Measurements from ENCODE around the gene SLC25A11. TPM values are rescaled to one million over a fixed set of nuclear protein-coding genes. Genes with fewer than 3 reads are reported as not detected.

SLC25A11 gene
- total and polyA plus RNA-seq, 4 donors, result 28.5 to 54.1 (median 46.0) TPM

- no peaks in the 10 kb centered on the region for H3K9me3 ChIP-seq (ENCODE audit: control insufficient read depth in 4 of 4, low read length in 3 of 4)
- peak within 1 kb of the TSS; percentile 97 to 99 for H3K27ac ChIP-seq (ENCODE audit: low read depth in 1 of 2, low read length in 2 of 2)
- H3K27me3 ChIP-seq (ENCODE audit: control insufficient read depth in 4 of 4, insufficient read depth in 4 of 4, low read length in 3 of 4), result no peaks in the 10 kb centered on the region
- WGBS, result under 1% methylated on average over 66 of the region's 66 CpGs
- H3K36me3 ChIP-seq (ENCODE audit: control insufficient read depth in 4 of 4, insufficient read depth in 3 of 4, low read depth in 1 of 4, low read length in 3 of 4), result peaks cover 0 to 5% (median 3%) of the 10 kb centered on the region in 4 donors
- peak; percentile 97 for DNase-seq (ENCODE audit: low spot score)
- peak within 1 kb of the TSS; percentile 74 to 98 (median 97) for H3K4me3 ChIP-seq (ENCODE audit: low read depth in 1 of 3, low read length in 3 of 3)
- H3K4me1 ChIP-seq (ENCODE audit: control insufficient read depth in 4 of 4, insufficient read depth in 4 of 4, low read length in 3 of 4), result peaks cover 7 to 49% (median 31%) of the 10 kb centered on the region in 4 donors
- no peak for TF ChIP-seq CTCF (IDR thresholded peaks at IDR 0.05; ENCODE audit: low read depth, low read length, missing input control)
- TF ChIP-seq ZBTB33 (IDR thresholded peaks at IDR 0.05), result peak; percentile 10
- TF ChIP-seq JUND (IDR thresholded peaks at IDR 0.05), result peak; percentile 26 to 50
- TF ChIP-seq EGR1 (IDR thresholded peaks at IDR 0.05; ENCODE audit: low read depth in 2 of 2), result peak; percentile 95 to 97
- TF ChIP-seq FOXA2 (IDR thresholded peaks at IDR 0.05), result no peak
- peak; percentile 99 for TF ChIP-seq YY1 (IDR thresholded peaks at IDR 0.05)
- peak in 1 of 2 donors; percentile 56 for TF ChIP-seq GABPA (IDR thresholded peaks at IDR 0.05 in 1 of 2, conservative IDR thresholded peaks at IDR 0.05 in 1 of 2)
- TF ChIP-seq NR2F2 (IDR thresholded peaks at IDR 0.05), result no peak
- no peak for TF ChIP-seq FOXA1 (IDR thresholded peaks at IDR 0.05)
- peak; percentile 62 to 72 for TF ChIP-seq RAD21 (IDR thresholded peaks at IDR 0.05)
- peak; percentile 74 for TF ChIP-seq SP1 (IDR thresholded peaks at IDR 0.05)
- TF ChIP-seq ATF3 (IDR thresholded peaks at IDR 0.05), result no peak
- peak; percentile 68 to 85 for TF ChIP-seq RXRA (IDR thresholded peaks at IDR 0.05)
- peak; percentile 17 for TF ChIP-seq TAF1 (conservative IDR thresholded peaks at IDR 0.05)
- TF ChIP-seq HNF4G (IDR thresholded peaks at IDR 0.05), result peak; percentile 18
- peak; percentile 26 to 46 for TF ChIP-seq HNF4A (conservative IDR thresholded peaks at IDR 0.05)
- TF ChIP-seq MAX (IDR thresholded peaks at IDR 0.05), result peak; percentile 19
- peak; percentile 57 for TF ChIP-seq REST (IDR thresholded peaks at IDR 0.05)
- H3K9ac ChIP-seq (ENCODE audit: low read depth in 1 of 2, low read length in 2 of 2), result peak within 1 kb of the TSS; percentile 84 to 92
These were observed 28.0 kb upstream of the SLC25A11 start, which contains the start of gene SPAG7 for GRCh38 chr17:4967539-4968485. Gene SPAG7, minus strand, starts transcription at chr17:4967817. Its CDS starts 13 bp downstream, at chr17:4967804.

Measured in liver (tissue), 9 donors.